GM10847 (cell line): ENCODE data around the gene RBM19.

ENCODE experiments used
- POLR2A ChIP-seq: IDR thresholded peaks from 2 replicates; pipeline ENCODE4 v1.6.1; 2011; ENCODE audit not compliant: insufficient read length; ENCODE audit errors: extremely low read depth

RBM19 gene

DNA sequence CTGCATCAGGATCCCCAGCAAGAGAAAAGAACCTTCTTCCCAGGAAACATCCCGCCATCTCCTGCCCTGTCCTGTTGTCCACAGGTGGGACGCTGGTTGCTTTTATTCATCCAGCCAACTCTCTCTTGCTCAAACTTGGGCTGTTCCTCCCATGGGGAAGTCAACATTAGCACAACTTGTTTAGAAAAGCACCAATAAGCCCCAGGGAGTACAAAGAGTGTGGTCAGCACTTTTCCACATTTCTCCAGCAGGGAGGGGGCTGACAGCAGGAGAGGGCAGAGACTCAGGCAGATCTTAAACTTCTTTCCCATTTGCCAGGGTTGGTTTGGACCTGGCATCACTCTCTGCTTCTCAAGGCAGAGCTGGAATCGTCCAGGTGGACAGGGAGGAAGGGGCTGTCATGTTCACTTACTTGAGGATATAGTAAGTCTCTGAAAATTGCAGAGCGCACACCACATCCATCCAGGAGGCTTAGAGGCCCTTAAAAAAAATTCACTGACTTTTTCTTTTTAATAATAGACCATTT is 74.9 kb downstream of the RBM19 start:
- no peak for TF ChIP-seq POLR2A

DNA sequence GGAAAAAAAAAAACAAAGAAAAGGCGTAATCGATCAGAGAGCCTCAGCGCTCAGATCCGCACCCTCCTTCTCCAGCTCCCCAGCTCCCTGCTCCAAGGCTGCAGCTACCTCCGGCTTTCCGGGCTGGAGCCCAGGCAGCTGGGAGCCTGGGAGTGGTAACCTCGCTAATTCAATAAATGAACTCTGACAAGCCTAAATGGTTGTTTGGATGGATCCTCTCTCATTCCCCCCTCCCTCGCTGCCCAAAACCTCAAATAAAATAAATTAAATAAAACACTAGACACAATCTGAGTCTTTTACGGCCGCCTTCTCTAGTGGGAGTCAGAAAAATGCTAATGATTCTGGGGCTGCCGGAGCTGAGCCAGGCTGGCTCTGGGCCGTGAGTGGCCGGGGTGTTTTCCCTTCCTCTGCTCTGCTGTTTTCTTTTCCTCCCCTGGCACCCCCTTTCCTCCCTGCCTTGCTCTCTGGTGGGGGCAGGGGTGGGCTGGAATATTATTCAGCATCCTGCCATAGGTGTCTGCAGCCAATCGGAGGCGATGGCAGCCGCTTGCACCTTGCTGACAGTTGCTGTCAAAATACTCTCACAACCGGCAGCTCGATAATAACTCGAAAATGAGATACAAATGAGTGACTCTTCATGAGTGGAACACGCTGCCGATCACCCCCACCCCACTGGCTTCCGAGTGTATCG is 76.1 kb downstream of the RBM19 start:
- no peak for TF ChIP-seq POLR2A

DNA sequence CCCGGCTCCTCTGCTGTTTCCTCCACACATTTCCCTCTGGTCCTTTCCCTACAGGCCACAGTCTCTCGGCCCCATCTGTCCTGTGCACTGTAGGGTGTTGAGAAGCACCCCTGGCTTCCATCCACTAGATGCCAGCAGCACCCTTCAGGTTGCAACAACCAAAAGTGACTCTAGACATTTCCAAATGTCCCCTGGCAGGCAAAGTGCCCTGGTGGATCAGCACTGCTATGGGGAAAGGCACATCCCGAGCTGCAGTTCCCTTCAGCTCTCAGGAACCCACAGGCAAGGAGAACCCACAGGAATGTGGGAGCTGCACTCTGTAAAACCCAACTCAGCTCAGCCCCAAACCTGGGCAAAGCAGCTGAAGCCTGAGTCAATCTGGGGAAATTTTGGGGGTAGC is 77.0 kb downstream of the RBM19 start:
- TF ChIP-seq POLR2A, result no peak

DNA sequence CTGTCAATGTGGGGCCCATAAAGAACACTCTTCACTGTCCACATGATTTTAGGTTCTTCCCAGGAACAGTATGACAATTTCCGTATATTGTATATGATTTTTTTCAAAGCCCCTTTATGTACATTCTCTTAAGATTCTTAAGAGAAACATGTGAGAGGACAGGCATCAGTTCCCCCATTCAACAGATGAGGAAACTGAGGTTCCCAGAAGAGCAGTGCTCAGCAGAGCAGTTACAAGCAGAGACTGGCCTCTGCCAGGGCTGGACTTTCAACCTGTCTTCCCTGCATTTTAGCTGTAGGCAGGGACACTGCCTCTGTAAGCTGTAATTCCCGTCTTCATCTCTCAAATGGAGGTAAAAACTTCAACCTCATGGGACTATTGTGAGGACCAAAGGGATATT is 77.7 kb downstream of the RBM19 start:
- no peak for TF ChIP-seq POLR2A

DNA sequence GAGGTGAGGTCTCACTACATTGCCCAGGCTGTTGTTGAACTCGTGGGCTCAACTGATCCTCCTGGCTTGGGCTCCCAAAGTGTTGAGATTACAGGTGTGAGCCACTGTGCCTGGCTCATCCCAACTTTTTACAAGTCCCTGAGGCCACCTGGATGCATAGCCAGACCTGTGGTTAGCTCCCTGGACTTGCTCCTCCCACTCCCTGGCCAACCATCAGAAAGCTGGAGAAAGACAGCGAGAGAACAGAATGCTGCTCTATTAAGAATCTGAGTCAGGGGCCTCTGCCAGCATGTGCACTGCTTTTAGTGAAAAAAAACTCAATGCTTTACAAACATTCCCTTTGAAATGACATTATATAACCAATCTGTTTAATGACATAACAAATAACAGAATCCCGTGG is 78.2 kb downstream of the RBM19 start:
- no peak for TF ChIP-seq POLR2A

DNA sequence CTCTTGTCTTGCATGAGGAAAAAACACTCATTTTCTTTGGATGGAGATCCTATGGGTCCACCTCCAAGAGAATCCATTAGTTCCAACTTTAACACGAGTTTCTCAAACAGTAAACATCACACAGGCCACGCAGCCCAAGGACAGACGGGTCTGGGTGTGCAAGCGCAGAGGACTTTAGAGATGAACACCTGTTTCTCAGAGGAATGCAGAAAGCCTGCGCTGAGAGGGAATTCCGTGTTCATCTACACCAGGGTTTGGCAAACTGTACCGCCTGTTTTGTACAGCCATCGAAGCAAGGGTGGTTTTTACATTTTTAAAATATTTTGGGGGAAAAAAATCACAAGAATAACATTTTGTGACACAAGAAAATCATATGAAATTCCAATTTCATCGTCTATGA is 79.4 kb downstream of the RBM19 start:
- TF ChIP-seq POLR2A, result no peak

DNA sequence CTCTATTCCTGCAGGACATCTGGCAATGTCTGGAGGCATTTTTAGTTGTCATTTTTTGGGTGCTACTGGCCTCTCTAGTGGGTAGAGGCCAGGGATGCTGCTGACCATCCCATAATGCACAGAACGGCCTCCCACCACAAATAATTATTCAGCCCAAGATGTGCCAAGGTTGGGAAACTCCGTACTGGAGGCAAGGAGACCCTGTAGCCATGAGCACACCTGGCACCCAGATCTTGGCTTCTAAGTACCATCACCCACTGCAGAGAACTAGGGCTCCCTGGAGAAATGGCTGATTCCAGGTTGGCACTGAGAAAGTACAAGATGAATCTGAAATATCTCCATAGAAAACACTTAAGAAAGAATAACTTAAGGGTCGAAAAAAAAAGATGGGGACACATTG is 81.7 kb downstream of the RBM19 start:
- no peak for TF ChIP-seq POLR2A

DNA sequence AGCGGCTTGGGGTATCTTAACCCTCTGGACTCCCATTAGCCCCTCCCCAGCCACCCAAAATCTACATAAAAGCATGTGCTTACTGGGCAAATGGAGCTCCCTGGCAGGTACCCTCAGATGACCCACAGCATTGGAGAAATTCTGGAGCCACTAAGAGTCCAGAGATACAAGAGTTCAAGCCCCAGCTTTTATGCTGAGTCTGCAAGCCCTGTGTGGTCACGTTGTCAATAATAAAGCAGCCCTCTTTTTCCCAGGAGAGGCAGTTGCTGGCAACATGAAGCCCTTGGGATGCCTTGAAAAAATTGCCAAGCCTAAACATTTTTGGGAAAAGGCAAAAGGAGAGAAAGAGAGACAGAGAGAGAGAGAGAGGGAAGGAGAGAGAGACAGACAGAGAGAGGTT is 83.4 kb downstream of the RBM19 start:
- no peak for TF ChIP-seq POLR2A

DNA sequence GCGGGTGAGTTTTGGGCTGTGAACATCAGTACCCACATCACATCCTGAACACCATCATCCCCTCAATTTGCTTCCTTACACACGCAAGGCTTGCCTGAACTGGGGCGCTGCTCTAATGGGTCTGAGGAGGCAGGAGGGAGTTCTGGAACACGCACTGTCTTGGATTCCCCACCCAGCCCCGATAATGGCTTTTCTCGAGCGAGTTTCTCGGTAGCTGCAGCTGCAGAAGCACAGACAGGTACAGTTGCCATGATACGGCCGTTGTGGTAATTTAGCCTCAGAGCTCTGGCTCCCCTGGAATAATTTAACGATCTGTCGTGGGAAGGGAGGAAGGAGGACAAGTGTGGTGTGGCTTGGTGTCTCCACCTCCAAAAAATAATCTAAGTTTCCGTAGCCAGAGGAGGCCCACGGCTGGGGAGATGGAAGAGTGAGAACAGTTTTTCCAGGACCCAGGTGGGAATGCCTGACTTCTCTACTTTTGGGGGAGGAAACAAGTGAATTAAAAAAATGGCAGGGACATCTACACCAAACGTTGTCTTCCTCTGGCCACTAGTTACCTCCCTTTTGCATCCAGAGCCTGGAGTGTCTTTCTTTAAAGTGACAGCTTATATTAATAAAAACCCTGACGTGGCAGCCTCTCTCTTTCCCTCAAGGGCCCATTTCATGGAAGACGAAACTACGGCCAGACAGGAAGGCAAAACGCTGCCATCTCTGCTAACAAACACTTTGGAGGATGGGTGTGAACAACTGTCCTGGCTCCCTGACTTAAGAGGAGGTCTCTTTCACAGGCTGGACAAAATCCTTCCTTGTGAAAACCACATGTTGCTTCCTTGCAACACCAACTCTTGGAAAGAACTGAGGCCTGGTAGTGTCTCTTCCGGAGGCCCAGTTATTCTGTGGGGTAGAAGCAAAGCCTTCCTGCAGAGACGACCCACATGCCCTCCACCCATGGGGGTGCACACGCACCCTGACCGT is 84.8 kb downstream of the RBM19 start:
- TF ChIP-seq POLR2A, result no peak

DNA sequence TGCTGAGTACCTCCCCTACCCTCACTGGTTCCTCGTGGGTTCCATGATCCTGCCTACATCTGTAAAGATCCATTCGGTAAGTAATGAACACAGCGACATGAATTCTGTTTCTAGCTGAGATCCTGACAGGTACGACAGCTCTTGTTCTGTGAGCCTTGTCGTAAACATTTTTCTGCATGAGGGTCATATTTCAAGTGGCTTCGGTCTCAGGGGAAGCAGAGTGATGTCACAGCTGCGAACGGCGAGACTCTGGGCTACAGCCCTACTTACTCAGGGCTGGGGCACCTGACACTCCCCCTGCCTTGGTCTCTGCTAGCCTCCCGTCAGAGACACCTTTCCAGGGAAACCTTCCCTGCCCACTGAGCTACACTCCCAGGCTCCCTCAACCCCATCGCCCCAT is 85.8 kb downstream of the RBM19 start:
- no peak for TF ChIP-seq POLR2A

DNA sequence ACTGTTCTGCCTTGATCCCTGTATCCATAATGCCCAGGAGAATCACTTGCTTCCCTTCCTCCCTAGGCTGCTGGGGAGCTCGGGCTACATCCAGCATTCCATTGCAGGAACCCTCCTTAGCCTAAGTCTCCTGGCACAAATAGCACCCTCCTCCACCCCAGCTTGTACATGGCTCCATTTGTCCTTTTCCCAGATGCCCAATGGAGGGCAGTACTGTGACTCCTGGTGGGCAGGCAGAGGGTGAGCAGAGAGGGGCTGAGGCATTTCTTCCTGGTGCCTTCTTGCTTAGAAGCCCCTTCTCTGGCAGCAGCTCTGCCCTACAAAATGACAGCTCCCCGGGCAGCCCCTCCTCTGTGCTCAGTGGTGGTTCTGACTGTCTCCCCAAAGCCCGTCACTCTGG is 86.5 kb downstream of the RBM19 start:
- no peak for TF ChIP-seq POLR2A

DNA sequence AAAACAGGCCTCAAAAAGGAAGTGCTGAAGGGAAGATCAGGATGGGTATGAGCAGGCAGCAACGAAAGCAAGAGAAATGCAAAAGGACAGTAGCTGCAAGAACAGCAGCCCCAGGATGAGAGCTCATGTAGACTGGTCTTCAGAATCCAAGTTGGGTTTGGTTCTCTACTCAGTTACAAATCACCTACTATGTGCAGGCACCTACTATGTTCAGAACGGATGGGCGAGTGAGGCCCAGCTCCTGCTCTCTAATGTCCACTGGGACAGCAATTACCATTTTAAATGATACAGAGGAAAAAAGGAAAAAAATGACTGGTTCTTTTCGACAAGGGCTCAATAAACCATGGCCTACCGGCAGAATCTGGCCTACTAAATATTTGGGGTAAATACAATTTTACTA is 88.5 kb downstream of the RBM19 start:
- TF ChIP-seq POLR2A, result no peak

DNA sequence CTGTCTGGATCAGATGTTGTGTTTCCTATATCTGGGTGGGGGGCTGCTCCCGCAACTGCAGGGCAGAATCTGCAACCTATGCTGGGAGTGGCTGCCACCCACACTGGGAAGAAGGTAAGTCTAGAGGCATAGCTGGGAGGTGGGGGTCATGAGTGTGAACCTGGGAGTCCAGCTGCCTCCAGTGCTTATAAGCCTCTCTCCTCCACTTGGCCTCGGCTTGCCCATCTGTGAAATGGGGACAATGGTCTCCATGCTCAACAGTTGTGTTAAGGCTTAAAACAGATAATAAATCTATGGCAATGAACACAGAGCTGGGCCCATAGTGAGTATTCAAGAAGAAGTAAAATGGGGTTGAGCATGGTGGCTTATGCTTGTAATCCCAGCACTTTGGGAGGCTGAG is 90.0 kb downstream of the RBM19 start:
- no peak for TF ChIP-seq POLR2A

DNA sequence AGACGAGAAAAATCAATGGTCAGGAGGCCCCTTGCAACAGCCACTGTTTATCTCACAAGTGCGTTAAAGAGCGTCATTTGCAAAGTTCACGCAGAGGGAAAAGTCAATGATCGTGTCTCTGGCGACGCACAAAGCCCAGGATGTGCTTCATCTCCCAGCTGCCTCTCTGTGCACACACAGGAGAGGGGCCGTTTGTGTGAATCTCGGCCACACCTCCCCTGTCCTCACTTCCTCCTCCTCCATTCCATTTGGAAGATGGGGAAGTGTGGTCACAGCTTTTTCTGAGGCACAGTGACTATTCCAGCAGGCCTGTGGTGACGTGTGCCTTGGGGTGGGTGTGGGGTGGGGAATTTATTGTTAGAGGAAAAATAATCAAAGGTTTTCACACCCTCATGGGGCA is 90.4 kb downstream of the RBM19 start:
- TF ChIP-seq POLR2A, result no peak

DNA sequence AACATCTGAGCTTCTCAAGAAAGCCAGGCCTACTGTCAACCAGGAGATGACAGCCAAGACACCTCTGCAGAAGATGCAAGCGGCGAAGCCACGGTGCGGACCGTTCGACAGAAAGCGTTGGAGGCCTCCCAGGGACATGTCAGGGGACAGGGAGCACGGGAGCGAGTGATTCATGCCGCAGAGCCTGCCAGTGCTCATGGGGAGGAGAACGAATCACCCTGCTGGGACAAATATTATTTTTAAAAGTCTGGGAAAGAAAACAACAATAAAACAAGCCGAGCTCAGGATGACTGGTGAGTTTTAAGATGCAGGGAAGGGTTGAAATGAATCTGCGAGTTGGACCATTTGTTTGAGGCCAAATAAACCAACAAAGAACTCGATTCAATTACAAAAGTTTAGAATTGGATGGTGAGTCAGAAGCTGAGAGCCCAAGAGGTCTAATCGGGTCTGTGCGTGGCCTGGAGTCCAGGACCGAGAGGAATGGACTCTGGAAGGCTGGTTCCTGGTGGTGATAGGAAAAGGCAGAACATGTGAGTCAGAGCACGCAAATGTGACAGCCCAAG is 91.0 kb downstream of the RBM19 start:
- no peak for TF ChIP-seq POLR2A

DNA sequence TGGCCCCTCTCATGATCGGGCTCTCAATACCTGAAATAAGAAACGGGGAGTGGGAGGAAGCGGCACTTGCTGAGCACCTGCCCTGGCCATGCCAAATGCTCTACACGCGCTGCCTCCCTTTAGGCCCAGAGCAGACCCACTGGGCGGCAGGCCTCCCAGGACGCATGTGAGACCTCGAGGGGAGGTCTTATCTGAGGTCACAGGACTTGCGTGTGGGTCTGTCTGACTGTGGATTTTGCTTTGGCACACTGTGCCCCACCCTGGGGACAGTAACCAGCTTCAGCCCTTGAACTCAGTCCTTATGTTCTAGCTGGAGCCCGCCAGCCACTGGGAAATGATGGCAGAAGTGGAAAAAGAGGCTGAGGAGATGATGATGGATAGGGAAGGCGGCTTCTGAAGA is 91.8 kb downstream of the RBM19 start:
- TF ChIP-seq POLR2A, result no peak

DNA sequence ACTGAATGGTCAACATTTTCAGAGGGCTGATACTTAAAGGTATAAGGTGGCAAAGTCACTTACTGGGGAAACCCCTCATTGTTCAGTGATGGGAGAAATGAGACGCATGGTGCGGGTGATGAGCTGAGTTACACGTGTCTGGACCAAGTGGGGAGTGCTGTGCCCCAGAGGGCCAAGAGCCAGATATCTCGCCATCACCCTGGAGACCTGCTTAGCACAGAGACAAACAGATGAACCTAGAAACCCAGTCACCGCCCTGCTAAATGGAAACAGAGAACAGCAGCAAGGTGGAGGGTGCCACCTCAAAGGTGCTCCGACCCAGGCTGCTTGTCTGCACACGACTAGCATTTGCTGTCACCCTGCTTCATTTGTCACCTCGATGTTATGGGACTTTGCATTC is 92.4 kb downstream of the RBM19 start:
- no peak for TF ChIP-seq POLR2A

DNA sequence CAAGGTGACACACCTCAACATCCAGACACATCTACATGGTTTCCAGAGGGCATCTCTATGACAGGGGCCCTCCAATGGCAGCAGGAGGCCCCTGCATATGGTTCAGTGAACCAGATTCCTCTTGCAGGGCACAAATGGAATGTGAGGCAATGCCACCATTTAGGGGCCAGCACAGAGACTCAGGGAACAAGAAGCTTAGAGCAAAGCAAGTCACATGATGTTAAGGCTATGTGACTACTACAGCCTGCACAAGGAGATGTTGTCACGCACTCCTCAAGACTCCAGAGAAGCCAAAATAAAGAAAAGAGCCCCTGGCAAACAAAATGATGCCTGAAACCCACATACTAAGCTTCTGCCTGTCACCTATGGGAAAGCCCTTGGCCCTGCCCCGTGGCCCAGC is 95.2 kb downstream of the RBM19 start:
- TF ChIP-seq POLR2A, result no peak
